GM12878 (cell line): ENCODE results near the gene TK1. TPM values are rescaled to one million over a fixed set of nuclear protein-coding genes. Genes with fewer than 3 reads are reported as not detected.

Source experiments
- ATAC-seq: fragments of 200-7000 bp; cut with Tn5 transposase; 3 replicates; pipeline ENCODE4 v1.9.1; 2020; ENCODE audit warnings: mild to moderate bottlenecking, moderate library complexity
- BruUV-seq: library from RNA; stranded (reverse); fragments of 400-500 nt; replicated peaks from 2 replicates; lab custom pipeline; 2021; lab: Mats Ljungman, UMichigan
- CTCF ChIA-PET: fragments of 300-600 bp; sonication (Branson Sonifier 250); formaldehyde crosslinking; extraction: SDS; loops from one replicate; lab custom pipeline; 2021; ENCODE audit warnings: inconsistent platforms; lab: Yijun Ruan, JAX
- POLR2A ChIA-PET: fragments of 350-600 bp; formaldehyde crosslinking; extraction: SDS; loops from one replicate; lab custom pipeline; 2021; ENCODE audit warnings: inconsistent platforms; lab: Charles Lee
- RAD21 ChIA-PET: fragments of 300-600 bp; sonication (Branson Sonifier 250); formaldehyde crosslinking; loops from one replicate; lab custom pipeline; 2023; ENCODE audit warnings: antibody characterized with exemption; ENCODE audit not compliant: unreplicated experiment; lab: Charles Lee
- SMC1A ChIA-PET: fragments of 300-600 bp; sonication (Branson Sonifier 250); formaldehyde crosslinking; loops from one replicate; lab custom pipeline; 2023; ENCODE audit not compliant: unreplicated experiment, uncharacterized antibody; lab: Charles Lee
- DNase-seq: peaks from one replicate; pipeline ENCODE4 v3.0.0-alpha.2; 2011; ENCODE audit warnings: low read depth, low spot score
- FAIRE-seq: peaks from 3 replicates; lab custom pipeline; 2011; peaks lifted over from hg19 to GRCh38; lab: Jason Lieb, UNC
- H2AFZ ChIP-seq: 2 replicates; pipeline ENCODE4 v1.6.0; 2011; ENCODE audit warnings: low read depth, low read length, control low read depth; ENCODE audit not compliant: control insufficient read depth
- H3K27ac ChIP-seq: 2 replicates; pipeline ENCODE4 v1.5.1; 2011; ENCODE audit warnings: control low read depth; ENCODE audit not compliant: control insufficient read depth, insufficient read depth
- H3K27me3 ChIP-seq, 2 experiments: replicated peaks in 1 of 2; 2 replicates each; pipeline versions ENCODE4 v1.6.0 to v1.6.1; 2011; ENCODE audit warnings: low read length in 1 of 2; ENCODE audit not compliant: control insufficient read depth in 2 of 2, insufficient read depth in 2 of 2
- H3K36me3 ChIP-seq, 2 experiments: 2 replicates each; pipeline ENCODE4 v1.5.1; 2011; ENCODE audit warnings: low read length in 1 of 2; ENCODE audit not compliant: control insufficient read depth in 2 of 2, insufficient read depth in 2 of 2
- H3K4me1 ChIP-seq: 2 replicates; pipeline ENCODE4 v1.6.1; 2011; ENCODE audit warnings: mild to moderate bottlenecking, low read length, moderate library complexity, mixed read lengths; ENCODE audit not compliant: control insufficient read depth, insufficient read depth
- H3K4me2 ChIP-seq: 2 replicates; pipeline ENCODE4 v1.6.0; 2011; ENCODE audit warnings: control low read depth; ENCODE audit not compliant: control insufficient read depth, insufficient read depth
- H3K4me3 ChIP-seq: fragments of 200-600 bp; sonication (generic); 2 replicates; pipeline ENCODE4 v1.5.1; 2016
- H3K79me2 ChIP-seq: 2 replicates; pipeline ENCODE4 v1.6.0; 2011; ENCODE audit warnings: low read length; ENCODE audit not compliant: control insufficient read depth, insufficient read depth
- H3K9ac ChIP-seq: 2 replicates; pipeline ENCODE4 v1.8.0; 2011; ENCODE audit warnings: low read length, control low read depth, mixed read lengths; ENCODE audit not compliant: control insufficient read depth, insufficient read depth
- H3K9me3 ChIP-seq: replicated peaks from 3 replicates; pipeline ENCODE4 v1.5.1; 2011; ENCODE audit warnings: mild to moderate bottlenecking, low read length; ENCODE audit not compliant: control insufficient read depth, insufficient read depth
- H4K20me1 ChIP-seq: 2 replicates; pipeline ENCODE4 v1.6.0; 2011; ENCODE audit not compliant: control insufficient read depth, insufficient read depth
- DPF2 ChIP-seq: fragments of 450-650 bp; IDR thresholded peaks from 2 replicates; pipeline ENCODE4 v1.6.1; 2017; ENCODE audit warnings: mild to moderate bottlenecking
- RAD51 ChIP-seq: fragments of 450-650 bp; IDR thresholded peaks from 2 replicates; pipeline ENCODE4 v1.6.1; 2016; ENCODE audit warnings: moderate library complexity, mild to moderate bottlenecking, inconsistent platforms
- SPI1 ChIP-seq: IDR thresholded peaks from 2 replicates; pipeline ENCODE4 v1.6.1; 2011; ENCODE audit warnings: low read depth, mild to moderate bottlenecking, low read length, moderate library complexity, borderline replicate concordance; ENCODE audit not compliant: insufficient read depth
- TAF1 ChIP-seq: IDR thresholded peaks from 2 replicates; pipeline ENCODE4 v1.6.1; 2011; ENCODE audit warnings: mild to moderate bottlenecking, low read depth, low read length, borderline replicate concordance
- WGBS: methylation state at CpG from one replicate; pipeline ENCODE4 v1.1.6; 2016; ENCODE audit warnings: low lambda C conversion rate; ENCODE audit not compliant: insufficient replicate concordance, insufficient coverage; ENCODE audit errors: missing lambda C conversion rate; 5-methylcytosine and 5-hydroxymethylcytosine counted together
- in situ Hi-C: fragments of 300-500 bp; cut with MboI; formaldehyde crosslinking; loops from 9 replicates; pipeline ENCODE4 v1.14.3; 2018; ENCODE audit warnings: mixed read lengths
- intact Hi-C: fragments of 100-400 bp; cut with micrococcal nuclease; formaldehyde crosslinking; loops from one replicate; pipeline ENCODE4 v1.14.2; 2022; ENCODE audit not compliant: unreplicated experiment
- polyA plus RNA-seq, 11 experiments: library from polyadenylated mRNA; depleted of rRNA in 4 of 11; unstranded in 6 of 11; stranded (reverse) in 5 of 11; fragments of >200 nt; fragmentation: Nextera tagmentation in 4 of 11; fragmentation: Illumina TruSeq in 1 of 11; extraction: Ambion mirVana in 4 of 11; extraction: Trizol in 1 of 11; gene quantifications; 1 replicate in 1 of 11; 2 replicates in 10 of 11; pipeline versions ENCODE4 v1.2.1 to v1.2.3, GENCODE V29; 2011 to 2016; ENCODE audit warnings: inconsistent platforms in 2 of 11, missing spikeins in 2 of 11, low read depth in 1 of 11
- total RNA-seq, 4 experiments: library from RNA; depleted of rRNA in 3 of 4; stranded (reverse); fragments of >200 nt in 3 of 4; fragmentation: Illumina TruSeq in 1 of 4; extraction: Trizol in 1 of 4; gene quantifications; 2 replicates each; pipeline versions ENCODE4 v1.2.1 to v1.2.3, GENCODE V29; 2013 to 2021
- TF ChIP-seq, protein P1 (sequence below): fragments of 450-650 bp; IDR thresholded peaks from 2 replicates; pipeline ENCODE4 v1.6.1; 2016; ENCODE audit warnings: mild to moderate bottlenecking

The TK1 gene
- total and polyA plus RNA-seq, 10 of the 15 experiments (the other 5 are each of a cell fraction or from before 2014, with no cell fraction given) = 4.6 to 175 (median 77.9) TPM

DNA sequence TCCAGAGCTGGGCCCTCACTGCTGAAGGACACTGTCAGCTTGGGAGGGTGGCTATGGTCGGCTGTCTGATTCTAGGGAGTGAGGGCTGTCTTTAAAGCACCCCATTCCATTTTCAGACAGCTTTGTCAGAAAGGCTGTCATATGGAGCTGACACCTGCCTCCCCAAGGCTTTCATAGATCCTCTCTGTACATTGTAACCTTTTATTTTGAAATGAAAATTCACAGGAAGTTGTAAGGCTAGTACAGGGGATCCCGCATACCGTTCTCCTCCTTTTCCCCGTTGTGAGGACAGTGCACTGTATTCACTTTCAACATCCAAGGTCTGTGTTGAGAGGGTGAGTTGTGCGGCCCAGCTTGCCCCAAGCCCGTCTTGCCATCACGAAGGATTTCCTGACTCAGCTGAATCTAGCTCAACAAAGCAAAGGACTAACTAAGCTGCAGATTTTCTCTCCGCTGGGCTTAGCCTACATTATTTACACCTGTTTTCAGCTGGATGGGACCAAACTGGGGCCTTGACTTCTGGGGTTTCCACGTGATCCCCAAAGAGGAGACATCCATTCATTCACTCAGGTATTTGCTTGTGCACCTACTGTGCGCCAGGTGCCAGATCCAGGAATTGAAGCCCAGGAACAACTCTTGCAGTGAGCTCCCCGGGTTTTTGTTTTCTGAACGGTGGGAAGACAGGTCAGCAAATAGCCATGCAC is 39.4 kb upstream of the TK1 start:
- Histone ChIP-seq H4K20me1 (no peaks in the 10 kb centered on the region), H3K79me2 (no peaks in the 10 kb centered on the region), H3K9ac (no peak overlapping the region), H2AFZ (no peak overlapping the region), H3K27me3 (peaks cover 3 to 4% of the 10 kb centered on the region in 2 experiments; a peak in 2 of 4 replicates), H3K4me2 (no peak overlapping the region), H3K4me1 (no peaks in the 10 kb centered on the region), H3K27ac (no peak overlapping the region), H3K36me3 (peaks cover 7 to 16% of the 10 kb centered on the region in 2 experiments; a peak in 3 of 4 replicates), H3K4me3 (no peak overlapping the region), H3K9me3 (no peaks in the 10 kb centered on the region)
- TF ChIP-seq DPF2 (0 out of 2 replicates have a peak, but pooled peaks have one; percentile 37), RAD51 (no peak), TAF1 (no peak), SPI1 (no peak)
- TF ChIP-seq, protein P1, sequence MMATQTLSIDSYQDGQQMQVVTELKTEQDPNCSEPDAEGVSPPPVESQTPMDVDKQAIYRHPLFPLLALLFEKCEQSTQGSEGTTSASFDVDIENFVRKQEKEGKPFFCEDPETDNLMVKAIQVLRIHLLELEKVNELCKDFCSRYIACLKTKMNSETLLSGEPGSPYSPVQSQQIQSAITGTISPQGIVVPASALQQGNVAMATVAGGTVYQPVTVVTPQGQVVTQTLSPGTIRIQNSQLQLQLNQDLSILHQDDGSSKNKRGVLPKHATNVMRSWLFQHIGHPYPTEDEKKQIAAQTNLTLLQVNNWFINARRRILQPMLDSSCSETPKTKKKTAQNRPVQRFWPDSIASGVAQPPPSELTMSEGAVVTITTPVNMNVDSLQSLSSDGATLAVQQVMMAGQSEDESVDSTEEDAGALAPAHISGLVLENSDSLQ = no peak
- ChIA-PET CTCF (interaction anchor here (0.9 to 1.5 kb wide), 3 partner anchors 24 to 207 kb away, joined by 3 to 5 read pairs (median 4); no protein-coding TSS in a partner anchor), RAD21 (no interaction called here), POLR2A (interaction anchor here (0.6 kb wide), 2 partner anchors 16 kb away, joined by 5 to 6 read pairs; no protein-coding TSS in a partner anchor), SMC1A (interaction anchor here (0.9 kb wide), 1 partner anchor 17 kb away, joined by 3 read pairs; no protein-coding TSS in a partner anchor)
- FAIRE-seq = no peak
- no peak for ATAC-seq
- WGBS = 86% methylated on average over 12 of the region's 12 CpGs
- in situ Hi-C loops (no loop called here), intact Hi-C loops (no loop called here)
- BruUV-seq = no TSS peak
- DNase-seq = no peak
